Measurements from ENCODE around the gene CRX. TPM values are rescaled to one million over a fixed set of nuclear protein-coding genes. Genes with fewer than 3 reads are reported as not detected.

The CRX gene
- total and polyA plus RNA-seq, 4 donors, result 0.04 TPM; not detected in 3

DNA sequence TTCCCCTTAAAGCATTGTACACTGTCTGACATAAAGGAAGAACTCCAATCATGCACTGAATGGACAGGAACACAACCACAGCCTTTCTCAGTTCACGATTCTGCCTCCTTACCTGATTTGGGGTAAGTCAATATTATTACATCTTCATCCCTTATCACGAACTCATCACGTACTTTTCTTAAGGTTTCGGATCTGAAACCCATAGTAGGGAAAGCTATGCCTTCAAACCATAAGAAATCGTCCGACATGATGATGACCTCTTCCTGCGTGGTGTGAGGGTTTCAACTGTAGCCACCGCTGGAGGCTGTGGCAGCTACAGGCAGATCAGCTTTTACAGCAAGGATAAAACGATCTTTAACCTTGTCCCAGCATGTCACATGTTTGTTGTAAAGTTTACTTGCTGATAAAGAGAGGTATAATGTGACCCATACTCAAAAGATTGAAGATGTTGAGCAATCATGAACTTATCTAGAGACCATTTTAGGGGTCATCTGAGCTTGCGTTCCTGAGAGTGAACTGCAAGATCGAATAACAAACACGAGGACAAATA is 64.3 kb downstream of the CRX start, which contains the start of gene SULT2A1:
Gene SULT2A1, minus strand, starts transcription at position 306 of the 550 bp plus-strand sequence. Its CDS starts 58 bp downstream, at position 248.
- H3K9me3 ChIP-seq (ENCODE audit: control insufficient read depth in 4 of 4, low read length in 3 of 4), result no peaks in the 10 kb centered on the region
- H3K27ac ChIP-seq (ENCODE audit: low read depth in 1 of 2, low read length in 2 of 2), result peak within 1 kb of the TSS; percentile 70 to 73
- TF ChIP-seq FOXA2 (IDR thresholded peaks at IDR 0.05), result peak; percentile 72
- no peak for TF ChIP-seq NR2F2 (IDR thresholded peaks at IDR 0.05)
- TF ChIP-seq, protein P1, sequence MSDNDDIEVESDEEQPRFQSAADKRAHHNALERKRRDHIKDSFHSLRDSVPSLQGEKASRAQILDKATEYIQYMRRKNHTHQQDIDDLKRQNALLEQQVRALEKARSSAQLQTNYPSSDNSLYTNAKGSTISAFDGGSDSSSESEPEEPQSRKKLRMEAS (IDR thresholded peaks at IDR 0.05), result peak; percentile 78
- TF ChIP-seq YY1 (IDR thresholded peaks at IDR 0.05), result peak; percentile 92
- TF ChIP-seq RXRA (IDR thresholded peaks at IDR 0.05), result peak; percentile 97 to 98
- peak; percentile 55 for TF ChIP-seq HNF4G (IDR thresholded peaks at IDR 0.05)
- TF ChIP-seq, protein P2, sequence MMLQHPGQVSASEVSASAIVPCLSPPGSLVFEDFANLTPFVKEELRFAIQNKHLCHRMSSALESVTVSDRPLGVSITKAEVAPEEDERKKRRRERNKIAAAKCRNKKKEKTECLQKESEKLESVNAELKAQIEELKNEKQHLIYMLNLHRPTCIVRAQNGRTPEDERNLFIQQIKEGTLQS (IDR thresholded peaks at IDR 0.05), result peak; percentile 35
- no peak for TF ChIP-seq GABPA (IDR thresholded peaks at IDR 0.05 in 1 of 2, conservative IDR thresholded peaks at IDR 0.05 in 1 of 2)
- TF ChIP-seq, protein P3, sequence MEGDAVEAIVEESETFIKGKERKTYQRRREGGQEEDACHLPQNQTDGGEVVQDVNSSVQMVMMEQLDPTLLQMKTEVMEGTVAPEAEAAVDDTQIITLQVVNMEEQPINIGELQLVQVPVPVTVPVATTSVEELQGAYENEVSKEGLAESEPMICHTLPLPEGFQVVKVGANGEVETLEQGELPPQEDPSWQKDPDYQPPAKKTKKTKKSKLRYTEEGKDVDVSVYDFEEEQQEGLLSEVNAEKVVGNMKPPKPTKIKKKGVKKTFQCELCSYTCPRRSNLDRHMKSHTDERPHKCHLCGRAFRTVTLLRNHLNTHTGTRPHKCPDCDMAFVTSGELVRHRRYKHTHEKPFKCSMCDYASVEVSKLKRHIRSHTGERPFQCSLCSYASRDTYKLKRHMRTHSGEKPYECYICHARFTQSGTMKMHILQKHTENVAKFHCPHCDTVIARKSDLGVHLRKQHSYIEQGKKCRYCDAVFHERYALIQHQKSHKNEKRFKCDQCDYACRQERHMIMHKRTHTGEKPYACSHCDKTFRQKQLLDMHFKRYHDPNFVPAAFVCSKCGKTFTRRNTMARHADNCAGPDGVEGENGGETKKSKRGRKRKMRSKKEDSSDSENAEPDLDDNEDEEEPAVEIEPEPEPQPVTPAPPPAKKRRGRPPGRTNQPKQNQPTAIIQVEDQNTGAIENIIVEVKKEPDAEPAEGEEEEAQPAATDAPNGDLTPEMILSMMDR (IDR thresholded peaks at IDR 0.05; ENCODE audit: low read depth, low read length, missing input control), result no peak
- TF ChIP-seq JUND (IDR thresholded peaks at IDR 0.05), result peak; percentile 84 to 90
- peak; percentile 100 for TF ChIP-seq TAF1 (conservative IDR thresholded peaks at IDR 0.05)
- TF ChIP-seq RAD21 (IDR thresholded peaks at IDR 0.05), result peak in 1 of 2 donors; percentile 32
- TF ChIP-seq EGR1 (IDR thresholded peaks at IDR 0.05; ENCODE audit: low read depth in 2 of 2), result peak in 1 of 2 donors; percentile 42
- TF ChIP-seq SP1 (IDR thresholded peaks at IDR 0.05), result peak; percentile 94
- peak; percentile 83 to 91 for TF ChIP-seq HNF4A (conservative IDR thresholded peaks at IDR 0.05)
- peak; percentile 75 for TF ChIP-seq FOXA1 (IDR thresholded peaks at IDR 0.05)
- TF ChIP-seq, protein P4, sequence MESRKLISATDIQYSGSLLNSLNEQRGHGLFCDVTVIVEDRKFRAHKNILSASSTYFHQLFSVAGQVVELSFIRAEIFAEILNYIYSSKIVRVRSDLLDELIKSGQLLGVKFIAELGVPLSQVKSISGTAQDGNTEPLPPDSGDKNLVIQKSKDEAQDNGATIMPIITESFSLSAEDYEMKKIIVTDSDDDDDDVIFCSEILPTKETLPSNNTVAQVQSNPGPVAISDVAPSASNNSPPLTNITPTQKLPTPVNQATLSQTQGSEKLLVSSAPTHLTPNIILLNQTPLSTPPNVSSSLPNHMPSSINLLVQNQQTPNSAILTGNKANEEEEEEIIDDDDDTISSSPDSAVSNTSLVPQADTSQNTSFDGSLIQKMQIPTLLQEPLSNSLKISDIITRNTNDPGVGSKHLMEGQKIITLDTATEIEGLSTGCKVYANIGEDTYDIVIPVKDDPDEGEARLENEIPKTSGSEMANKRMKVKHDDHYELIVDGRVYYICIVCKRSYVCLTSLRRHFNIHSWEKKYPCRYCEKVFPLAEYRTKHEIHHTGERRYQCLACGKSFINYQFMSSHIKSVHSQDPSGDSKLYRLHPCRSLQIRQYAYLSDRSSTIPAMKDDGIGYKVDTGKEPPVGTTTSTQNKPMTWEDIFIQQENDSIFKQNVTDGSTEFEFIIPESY (IDR thresholded peaks at IDR 0.05), result peak; percentile 94
- TF ChIP-seq, protein P5, sequence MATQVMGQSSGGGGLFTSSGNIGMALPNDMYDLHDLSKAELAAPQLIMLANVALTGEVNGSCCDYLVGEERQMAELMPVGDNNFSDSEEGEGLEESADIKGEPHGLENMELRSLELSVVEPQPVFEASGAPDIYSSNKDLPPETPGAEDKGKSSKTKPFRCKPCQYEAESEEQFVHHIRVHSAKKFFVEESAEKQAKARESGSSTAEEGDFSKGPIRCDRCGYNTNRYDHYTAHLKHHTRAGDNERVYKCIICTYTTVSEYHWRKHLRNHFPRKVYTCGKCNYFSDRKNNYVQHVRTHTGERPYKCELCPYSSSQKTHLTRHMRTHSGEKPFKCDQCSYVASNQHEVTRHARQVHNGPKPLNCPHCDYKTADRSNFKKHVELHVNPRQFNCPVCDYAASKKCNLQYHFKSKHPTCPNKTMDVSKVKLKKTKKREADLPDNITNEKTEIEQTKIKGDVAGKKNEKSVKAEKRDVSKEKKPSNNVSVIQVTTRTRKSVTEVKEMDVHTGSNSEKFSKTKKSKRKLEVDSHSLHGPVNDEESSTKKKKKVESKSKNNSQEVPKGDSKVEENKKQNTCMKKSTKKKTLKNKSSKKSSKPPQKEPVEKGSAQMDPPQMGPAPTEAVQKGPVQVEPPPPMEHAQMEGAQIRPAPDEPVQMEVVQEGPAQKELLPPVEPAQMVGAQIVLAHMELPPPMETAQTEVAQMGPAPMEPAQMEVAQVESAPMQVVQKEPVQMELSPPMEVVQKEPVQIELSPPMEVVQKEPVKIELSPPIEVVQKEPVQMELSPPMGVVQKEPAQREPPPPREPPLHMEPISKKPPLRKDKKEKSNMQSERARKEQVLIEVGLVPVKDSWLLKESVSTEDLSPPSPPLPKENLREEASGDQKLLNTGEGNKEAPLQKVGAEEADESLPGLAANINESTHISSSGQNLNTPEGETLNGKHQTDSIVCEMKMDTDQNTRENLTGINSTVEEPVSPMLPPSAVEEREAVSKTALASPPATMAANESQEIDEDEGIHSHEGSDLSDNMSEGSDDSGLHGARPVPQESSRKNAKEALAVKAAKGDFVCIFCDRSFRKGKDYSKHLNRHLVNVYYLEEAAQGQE (IDR thresholded peaks at IDR 0.05), result peak; percentile 94
- no peak for DNase-seq (ENCODE audit: low spot score)
- H3K36me3 ChIP-seq (ENCODE audit: control insufficient read depth in 4 of 4, insufficient read depth in 3 of 4, low read depth in 1 of 4, low read length in 3 of 4), result peaks cover 0 to 21% (median 13%) of the 10 kb centered on the region in 4 donors
- H3K4me3 ChIP-seq (ENCODE audit: low read depth in 1 of 3, low read length in 3 of 3), result peak within 1 kb of the TSS; percentile 60 to 88 (median 79)
- H3K9ac ChIP-seq (ENCODE audit: low read depth in 1 of 2, low read length in 2 of 2), result peak within 1 kb of the TSS; percentile 66 to 93
- peaks cover 4 to 32% (median 15%) of the 10 kb centered on the region in 4 donors for H3K4me1 ChIP-seq (ENCODE audit: control insufficient read depth in 4 of 4, insufficient read depth in 4 of 4, low read length in 3 of 4)
- no peaks in the 10 kb centered on the region for H3K27me3 ChIP-seq (ENCODE audit: control insufficient read depth in 4 of 4, insufficient read depth in 4 of 4, low read length in 3 of 4)
- 24% methylated on average over 12 of the region's 12 CpGs for WGBS
